ENCODE results near the gene CACNA1C. TPM values are rescaled to one million over a fixed set of nuclear protein-coding genes. Genes with fewer than 3 reads are reported as not detected.

The CACNA1C gene
- total RNA-seq, 5 donors from 2014 or later (not counting 1 experiment from before 2014, with no cell fraction given), result 0.10 to 0.26 (median 0.16) TPM

GRCh38 chr12:2144951-2145350 is 92.2 kb downstream of the CACNA1C start:
- no peaks in the 10 kb centered on the region for H3K4me1 Mint-ChIP-seq
- peaks cover 15 to 27% of the 10 kb centered on the region in 2 donors for H3K27me3 Mint-ChIP-seq
- H3K9me3 Mint-ChIP-seq, result no peaks in the 10 kb centered on the region
- no peak for ATAC-seq (replicated peaks in 1 of 4)
- no peaks in the 10 kb centered on the region for H3K36me3 Mint-ChIP-seq
- Histone ChIP-seq H3K36me3 (ENCODE audit: control insufficient read depth in 2 of 2, extremely low read depth in 1 of 2, insufficient read depth in 1 of 2, low read length in 1 of 2) (no peaks in the 10 kb centered on the region), H3K4me3 (ENCODE audit: control insufficient read depth in 1 of 2, extremely low read depth in 1 of 2, low read length in 1 of 2) (no peak overlapping the region), H3K9me3 (no peaks in the 10 kb centered on the region), H3K27me3 (replicated peaks in 1 of 2; ENCODE audit: control insufficient read depth in 2 of 2, extremely low read depth in 1 of 2, insufficient read depth in 2 of 2, low read length in 1 of 2) (peaks cover 0 to 20% of the 10 kb centered on the region in 2 experiments), H3K4me1 (ENCODE audit: control insufficient read depth in 1 of 2, extremely low read depth in 1 of 2, insufficient read depth in 2 of 2, low read length in 2 of 2) (no peaks in the 10 kb centered on the region), H3K27ac (ENCODE audit: low read length) (no peak overlapping the region)
- no CpG with 5 or more reads among the region's 1 CpG for WGBS (ENCODE audit: insufficient coverage)
- H3K4me3 Mint-ChIP-seq, result no peak overlapping the region
- no peak for DNase-seq
- H3K27ac Mint-ChIP-seq, result no peak overlapping the region
- POLR2A ChIA-PET, result interaction anchor here in 1 of 2 donors (0.7 kb wide), 1 partner anchor 225 kb away, joined by 3 read pairs; no protein-coding TSS in a partner anchor
- CTCF ChIA-PET, result no interaction called here

- no peaks in the 10 kb centered on the region for H3K36me3 Mint-ChIP-seq
- WGBS (ENCODE audit: insufficient coverage), result 50% methylated on average over 4 of the region's 7 CpGs
- Histone ChIP-seq H3K4me1 (ENCODE audit: control insufficient read depth in 1 of 2, extremely low read depth in 1 of 2, insufficient read depth in 2 of 2, low read length in 2 of 2) (no peaks in the 10 kb centered on the region), H3K4me3 (ENCODE audit: control insufficient read depth in 1 of 2, extremely low read depth in 1 of 2, low read length in 1 of 2) (no peak overlapping the region), H3K27me3 (replicated peaks in 1 of 2; ENCODE audit: control insufficient read depth in 2 of 2, extremely low read depth in 1 of 2, insufficient read depth in 2 of 2, low read length in 1 of 2) (peaks cover 0 to 21% of the 10 kb centered on the region in 2 experiments), H3K9me3 (no peaks in the 10 kb centered on the region), H3K36me3 (ENCODE audit: control insufficient read depth in 2 of 2, extremely low read depth in 1 of 2, insufficient read depth in 1 of 2, low read length in 1 of 2) (no peaks in the 10 kb centered on the region), H3K27ac (ENCODE audit: low read length) (no peak overlapping the region)
- H3K27me3 Mint-ChIP-seq, result peaks cover 17 to 28% of the 10 kb centered on the region in 2 donors
- no peaks in the 10 kb centered on the region for H3K9me3 Mint-ChIP-seq
- H3K4me1 Mint-ChIP-seq, result no peaks in the 10 kb centered on the region
- POLR2A ChIA-PET, result interaction anchor here in 1 of 2 donors (0.7 kb wide), 1 partner anchor 224 kb away, joined by 3 read pairs; no protein-coding TSS in a partner anchor
- no peak for ATAC-seq (replicated peaks in 1 of 4)
- DNase-seq, result no peak
- no peak overlapping the region for H3K4me3 Mint-ChIP-seq
- CTCF ChIA-PET, result no interaction called here
- H3K27ac Mint-ChIP-seq, result no peak overlapping the region
These were observed 92.7 kb downstream of the CACNA1C start for GRCh38 chr12:2145433-2145998.

GRCh38 chr12:2147335-2147734 is 94.5 kb downstream of the CACNA1C start:
- Histone ChIP-seq H3K27me3 (replicated peaks in 1 of 2; ENCODE audit: control insufficient read depth in 2 of 2, extremely low read depth in 1 of 2, insufficient read depth in 2 of 2, low read length in 1 of 2) (peaks cover 0 to 25% of the 10 kb centered on the region in 2 experiments), H3K36me3 (ENCODE audit: control insufficient read depth in 2 of 2, extremely low read depth in 1 of 2, insufficient read depth in 1 of 2, low read length in 1 of 2) (no peaks in the 10 kb centered on the region), H3K9me3 (no peaks in the 10 kb centered on the region), H3K27ac (ENCODE audit: low read length) (no peak overlapping the region), H3K4me1 (ENCODE audit: control insufficient read depth in 1 of 2, extremely low read depth in 1 of 2, insufficient read depth in 2 of 2, low read length in 2 of 2) (no peaks in the 10 kb centered on the region), H3K4me3 (ENCODE audit: control insufficient read depth in 1 of 2, extremely low read depth in 1 of 2, low read length in 1 of 2) (no peak overlapping the region)
- H3K36me3 Mint-ChIP-seq, result no peaks in the 10 kb centered on the region
- H3K27ac Mint-ChIP-seq, result no peak overlapping the region
- ChIA-PET CTCF (no interaction called here), POLR2A (no interaction called here)
- WGBS (ENCODE audit: insufficient coverage), result no CpG with 5 or more reads among the region's 1 CpG
- H3K27me3 Mint-ChIP-seq, result peaks cover 15 to 41% of the 10 kb centered on the region in 2 donors
- no peak for DNase-seq
- H3K9me3 Mint-ChIP-seq, result no peaks in the 10 kb centered on the region
- no peak overlapping the region for H3K4me3 Mint-ChIP-seq
- H3K4me1 Mint-ChIP-seq, result no peaks in the 10 kb centered on the region
- ATAC-seq (replicated peaks in 1 of 4), result no peak

- ChIA-PET CTCF (no interaction called here), POLR2A (no interaction called here)
- no peak overlapping the region for H3K27ac Mint-ChIP-seq
- H3K27me3 Mint-ChIP-seq, result peaks cover 12 to 42% of the 10 kb centered on the region in 2 donors
- H3K9me3 ChIP-seq, result no peaks in the 10 kb centered on the region
- no peaks in the 10 kb centered on the region for H3K36me3 ChIP-seq (ENCODE audit: control insufficient read depth in 2 of 2, extremely low read depth in 1 of 2, insufficient read depth in 1 of 2, low read length in 1 of 2)
- no peak overlapping the region for H3K27ac ChIP-seq (ENCODE audit: low read length)
- no peak overlapping the region for H3K4me3 ChIP-seq (ENCODE audit: control insufficient read depth in 1 of 2, extremely low read depth in 1 of 2, low read length in 1 of 2)
- peaks cover 0 to 31% of the 10 kb centered on the region in 2 experiments for H3K27me3 ChIP-seq (replicated peaks in 1 of 2; ENCODE audit: control insufficient read depth in 2 of 2, extremely low read depth in 1 of 2, insufficient read depth in 2 of 2, low read length in 1 of 2)
- ATAC-seq (replicated peaks in 1 of 4), result no peak
- no peaks in the 10 kb centered on the region for H3K36me3 Mint-ChIP-seq
- no peaks in the 10 kb centered on the region for H3K9me3 Mint-ChIP-seq
- H3K4me1 Mint-ChIP-seq, result no peaks in the 10 kb centered on the region
- H3K4me1 ChIP-seq (ENCODE audit: control insufficient read depth in 1 of 2, extremely low read depth in 1 of 2, insufficient read depth in 2 of 2, low read length in 2 of 2), result no peaks in the 10 kb centered on the region
- WGBS (ENCODE audit: insufficient coverage), result no CpG with 5 or more reads among the region's 3 CpGs
- H3K4me3 Mint-ChIP-seq, result no peak overlapping the region
- DNase-seq, result no peak
These were observed 96.3 kb downstream of the CACNA1C start for GRCh38 chr12:2149091-2149490.

GRCh38 chr12:2150833-2151232 is 98.0 kb downstream of the CACNA1C start:
- no peaks in the 10 kb centered on the region for H3K9me3 ChIP-seq
- no peak overlapping the region for H3K4me3 Mint-ChIP-seq
- DNase-seq (no peak), ATAC-seq (replicated peaks in 1 of 4) (no peak)
- H3K36me3 ChIP-seq (ENCODE audit: control insufficient read depth in 2 of 2, extremely low read depth in 1 of 2, insufficient read depth in 1 of 2, low read length in 1 of 2), result no peaks in the 10 kb centered on the region
- no peaks in the 10 kb centered on the region for H3K4me1 ChIP-seq (ENCODE audit: control insufficient read depth in 1 of 2, extremely low read depth in 1 of 2, insufficient read depth in 2 of 2, low read length in 2 of 2)
- H3K36me3 Mint-ChIP-seq, result no peaks in the 10 kb centered on the region
- no peaks in the 10 kb centered on the region for H3K9me3 Mint-ChIP-seq
- POLR2A ChIA-PET, result no interaction called here
- 73% methylated on average over 2 of the region's 3 CpGs for WGBS (ENCODE audit: insufficient coverage)
- no peak overlapping the region for H3K27ac ChIP-seq (ENCODE audit: low read length)
- peaks cover 0 to 38% of the 10 kb centered on the region in 2 experiments for H3K27me3 ChIP-seq (replicated peaks in 1 of 2; ENCODE audit: control insufficient read depth in 2 of 2, extremely low read depth in 1 of 2, insufficient read depth in 2 of 2, low read length in 1 of 2)
- no peaks in the 10 kb centered on the region for H3K4me1 Mint-ChIP-seq
- H3K4me3 ChIP-seq (ENCODE audit: control insufficient read depth in 1 of 2, extremely low read depth in 1 of 2, low read length in 1 of 2), result no peak overlapping the region
- H3K27ac Mint-ChIP-seq, result no peak overlapping the region
- CTCF ChIA-PET, result no interaction called here
- H3K27me3 Mint-ChIP-seq, result peaks cover 16 to 45% of the 10 kb centered on the region in 2 donors

GRCh38 chr12:2151391-2151790 is 98.6 kb downstream of the CACNA1C start:
- no peaks in the 10 kb centered on the region for H3K9me3 Mint-ChIP-seq
- peaks cover 16 to 45% of the 10 kb centered on the region in 2 donors for H3K27me3 Mint-ChIP-seq

More at GRCh38 chr12:2151391-2151790, 98.6 kb downstream of the CACNA1C start:
- Mint-ChIP-seq H3K4me3 (no peak overlapping the region), H3K36me3 (no peaks in the 10 kb centered on the region), H3K27ac (no peak overlapping the region), H3K4me1 (no peaks in the 10 kb centered on the region)
- Histone ChIP-seq H3K9me3 (no peaks in the 10 kb centered on the region), H3K36me3 (ENCODE audit: control insufficient read depth in 2 of 2, extremely low read depth in 1 of 2, insufficient read depth in 1 of 2, low read length in 1 of 2) (no peaks in the 10 kb centered on the region), H3K4me1 (ENCODE audit: control insufficient read depth in 1 of 2, extremely low read depth in 1 of 2, insufficient read depth in 2 of 2, low read length in 2 of 2) (no peaks in the 10 kb centered on the region), H3K27me3 (replicated peaks in 1 of 2; ENCODE audit: control insufficient read depth in 2 of 2, extremely low read depth in 1 of 2, insufficient read depth in 2 of 2, low read length in 1 of 2) (peaks cover 0 to 37% of the 10 kb centered on the region in 2 experiments), H3K27ac (ENCODE audit: low read length) (no peak overlapping the region), H3K4me3 (ENCODE audit: control insufficient read depth in 1 of 2, extremely low read depth in 1 of 2, low read length in 1 of 2) (no peak overlapping the region)
- DNase-seq (no peak), ATAC-seq (replicated peaks in 1 of 4) (no peak)
- WGBS (ENCODE audit: insufficient coverage), result 100% methylated on average over 2 of the region's 5 CpGs
- CTCF ChIA-PET, result no interaction called here
- POLR2A ChIA-PET, result no interaction called here

All from T-cell (primary cell).